Stimulated activated CD4-positive, alpha-beta T cell treated with anti-CD3 and anti-CD28 coated beads, Interleukin-1b, Interleukin-23, amount 100 ng/mL, for 4 hours (primary cell): ENCODE results near the gene NGDN.

Source experiments
- DNase-seq, 2 donors: peaks; one replicate each; pipeline ENCODE4 v3.0.0-alpha.2; 2020; ENCODE audit warnings: low read depth in 2 of 2

The NGDN gene

GRCh38 chr14:23469906-23470403, 452 bp downstream of the NGDN start:
- DNase-seq = peak in 1 of 2 donors; percentile 23

- DNase-seq = no peak
Measured at GRCh38 chr14:23470947-23471346, 1.4 kb downstream of the NGDN start.

GRCh38 chr14:23478109-23478759, 8.7 kb downstream of the NGDN start:
- peak; percentile 41 to 53 for DNase-seq

GRCh38 chr14:23481362-23481970, 12.0 kb downstream of the NGDN start:
- DNase-seq = no peak

GRCh38 chr14:23481979-23482822, 12.7 kb downstream of the NGDN start:
- no peak for DNase-seq

GRCh38 chr14:23482823-23483148, 13.3 kb downstream of the NGDN start:
- no peak for DNase-seq

GRCh38 chr14:23483236-23483854, 13.8 kb downstream of the NGDN start:
- DNase-seq = no peak

- DNase-seq = no peak
Measured at GRCh38 chr14:23485326-23485725, 15.8 kb downstream of the NGDN start.

GRCh38 chr14:23486036-23486435, 16.5 kb downstream of the NGDN start:
- no peak for DNase-seq

- DNase-seq = no peak
Measured at GRCh38 chr14:23487216-23487615, 17.7 kb downstream of the NGDN start.

GRCh38 chr14:23492618-23493272, 23.2 kb downstream of the NGDN start:
- DNase-seq = no peak

GRCh38 chr14:23494223-23494622, 24.7 kb downstream of the NGDN start:
- DNase-seq = no peak

GRCh38 chr14:23512156-23512555, 42.7 kb downstream of the NGDN start:
- peak in 1 of 2 donors; percentile 2 for DNase-seq

- DNase-seq = no peak
Measured at GRCh38 chr14:23513005-23513817, 43.7 kb downstream of the NGDN start.

GRCh38 chr14:23513818-23514643, 44.5 kb downstream of the NGDN start:
- DNase-seq = no peak

- no peak for DNase-seq
Measured at GRCh38 chr14:23514644-23514957, 45.1 kb downstream of the NGDN start.

- no peak for DNase-seq
Measured at GRCh38 chr14:23517650-23518326, 48.3 kb downstream of the NGDN start.

- DNase-seq = no peak
Measured at GRCh38 chr14:23518709-23519108, 49.2 kb downstream of the NGDN start.

- DNase-seq = no peak
Measured at GRCh38 chr14:23520899-23521533, 51.5 kb downstream of the NGDN start.
